NCI-H2107 (cell line): ENCODE measurements around the gene ILKAP.
"Not testable (repeated sequence)": the region's sequence is repeated elsewhere in the genome, so short reads cannot be mapped to it uniquely, and the experiment has no call there.

Experiments used
- DNase-seq: peaks from one replicate; lab custom pipeline; 2025; lab: John Stamatoyannopoulos, UW

ILKAP gene

DNA sequence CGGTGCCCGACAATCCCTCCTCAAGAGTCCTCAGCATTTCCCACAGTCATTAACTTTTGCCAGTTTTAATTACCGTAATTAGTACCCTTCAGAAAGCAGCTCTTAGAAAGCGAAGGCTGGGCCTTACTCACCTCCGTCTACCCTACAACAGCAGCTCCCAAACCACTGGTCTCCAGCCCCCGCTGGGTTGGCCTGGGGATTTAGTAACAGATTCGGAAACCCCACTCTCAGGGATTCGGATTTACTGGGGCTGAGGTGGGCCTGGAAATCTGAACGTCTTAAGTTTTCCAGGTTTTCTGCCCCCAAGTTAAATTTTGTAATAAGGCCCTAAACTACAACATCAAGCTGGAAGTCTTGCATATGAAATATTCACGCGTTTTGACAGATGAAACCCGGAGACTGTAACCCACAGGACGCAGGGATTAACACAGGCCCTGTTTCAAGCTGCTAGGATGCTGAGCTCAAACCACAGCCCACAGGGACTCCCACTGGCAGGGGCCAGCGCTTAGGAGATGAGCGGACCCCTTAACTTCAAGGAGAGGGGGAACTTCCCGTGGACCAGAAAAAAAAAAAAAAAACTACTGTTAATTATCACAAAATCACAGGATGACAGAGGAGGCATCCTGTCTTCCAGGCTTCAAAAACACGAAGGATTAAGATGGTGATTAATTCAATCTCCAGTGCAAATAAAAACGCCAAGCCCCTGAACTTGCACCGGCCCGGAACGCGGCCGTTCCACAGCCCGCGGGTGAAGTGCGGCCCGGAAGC is 985 bp downstream of the ILKAP start:
- no peak for DNase-seq

DNA sequence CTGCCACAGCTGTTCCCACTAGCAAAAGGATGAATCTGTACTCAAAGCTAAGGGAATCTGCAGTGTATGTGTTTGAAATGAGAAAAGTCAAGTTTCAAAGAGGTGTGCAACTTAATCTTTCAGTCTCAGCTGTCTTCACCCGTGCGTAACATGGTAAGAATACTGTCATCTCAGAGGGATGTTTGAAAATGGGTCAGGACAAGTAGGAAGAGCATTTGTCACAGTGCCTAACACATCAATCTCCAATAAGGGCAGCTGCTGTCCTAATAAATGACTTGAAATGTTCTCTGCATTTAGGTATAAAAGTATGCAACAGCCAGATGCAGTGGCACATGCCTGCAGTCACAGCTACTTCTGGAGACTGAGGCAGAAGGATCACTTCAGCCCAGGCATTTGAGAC is 13.1 kb downstream of the ILKAP start:
- DNase-seq: no peak

DNA sequence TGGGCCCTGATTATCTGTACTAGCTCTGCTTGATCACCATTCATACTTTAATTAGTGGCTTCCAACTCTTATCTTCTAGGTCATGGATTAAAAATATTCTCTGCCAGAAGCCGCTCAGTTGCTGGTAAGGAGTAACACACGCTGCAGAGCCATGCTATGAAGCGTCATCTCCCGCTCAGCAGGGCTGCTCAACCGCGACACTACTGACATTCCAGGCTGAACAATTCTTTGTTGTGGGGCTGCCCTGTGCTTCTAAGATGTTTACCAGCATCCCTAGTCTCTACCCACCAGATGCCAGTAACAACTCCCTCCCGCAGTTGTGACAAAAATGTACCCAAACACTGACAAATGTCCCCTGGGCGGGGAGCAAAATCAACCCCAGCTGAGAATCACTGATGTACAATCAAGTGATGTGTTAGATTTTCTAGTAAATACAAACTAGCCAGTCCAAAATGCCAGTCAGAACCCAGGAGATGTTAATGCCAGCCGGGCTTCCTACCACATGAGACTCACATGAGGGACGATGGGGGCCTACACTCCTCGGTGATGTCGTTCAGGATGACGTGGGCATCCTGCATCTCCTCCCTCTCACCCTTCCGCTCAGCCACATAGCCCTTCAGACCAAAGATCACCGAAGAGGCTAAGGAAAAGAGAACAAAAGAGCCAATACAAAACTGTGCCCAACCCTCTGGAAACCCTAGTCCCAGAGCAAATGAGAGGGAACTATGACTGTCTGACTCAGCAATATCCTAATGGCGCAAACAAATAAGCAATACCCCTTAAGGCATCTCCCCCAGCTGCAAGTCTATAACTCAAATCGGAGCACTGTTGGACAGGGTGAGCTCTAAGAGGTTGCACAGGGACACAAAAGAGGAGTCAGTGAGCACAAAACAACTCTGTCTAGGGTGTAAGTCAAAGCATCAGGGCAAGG is 15.6 kb downstream of the ILKAP start:
- no peak for DNase-seq

DNA sequence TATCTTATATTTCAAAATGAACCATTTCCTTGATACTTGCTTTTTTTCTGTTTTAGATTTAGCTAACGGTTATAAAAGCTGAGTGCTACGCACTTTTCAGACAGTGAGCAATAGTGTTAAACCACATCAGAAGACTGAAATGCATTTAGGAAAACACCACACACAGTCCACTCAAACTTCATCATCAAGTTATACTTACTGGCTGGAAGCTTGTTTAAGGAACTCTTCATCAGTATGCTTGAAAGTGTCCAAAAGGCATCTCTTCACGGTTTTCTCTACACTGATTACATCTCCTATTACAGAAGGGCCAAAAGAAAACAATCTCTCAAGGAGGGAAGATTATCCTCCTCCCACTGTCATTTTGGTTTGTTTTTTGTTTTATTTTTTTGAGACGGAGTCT is 19.7 kb downstream of the ILKAP start:
- no peak for DNase-seq

DNA sequence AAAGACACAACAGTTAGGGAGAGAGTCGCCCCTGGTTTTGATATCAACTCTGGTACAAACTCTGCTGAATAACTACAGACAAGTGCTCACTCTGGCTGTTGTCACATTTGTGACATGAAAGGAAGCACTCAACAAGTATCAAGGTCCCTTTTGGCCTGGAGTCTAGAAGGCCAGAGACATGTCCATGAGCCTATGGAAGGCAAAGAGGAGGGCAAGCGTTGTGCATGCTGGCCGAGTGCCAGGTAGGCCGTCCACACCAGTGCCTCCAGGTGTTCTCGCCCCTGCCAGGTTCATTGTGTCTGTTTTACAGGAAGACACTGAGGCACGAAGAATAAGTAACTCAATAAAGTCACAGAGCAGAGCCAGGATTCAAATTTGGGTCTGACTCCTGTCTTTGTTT is 21.1 kb downstream of the ILKAP start:
- DNase-seq: no peak

- DNase-seq: no peak
Observed at GRCh38 chr2:238180554-238180953, 22.9 kb downstream of the ILKAP start.

GRCh38 chr2:238176613-238177012 is 26.9 kb downstream of the ILKAP start:
- no peak for DNase-seq

- DNase-seq: no peak
Observed at GRCh38 chr2:238174701-238175100, 28.8 kb downstream of the ILKAP start.

GRCh38 chr2:238174291-238174690 is 29.2 kb downstream of the ILKAP start:
- no peak for DNase-seq

DNA sequence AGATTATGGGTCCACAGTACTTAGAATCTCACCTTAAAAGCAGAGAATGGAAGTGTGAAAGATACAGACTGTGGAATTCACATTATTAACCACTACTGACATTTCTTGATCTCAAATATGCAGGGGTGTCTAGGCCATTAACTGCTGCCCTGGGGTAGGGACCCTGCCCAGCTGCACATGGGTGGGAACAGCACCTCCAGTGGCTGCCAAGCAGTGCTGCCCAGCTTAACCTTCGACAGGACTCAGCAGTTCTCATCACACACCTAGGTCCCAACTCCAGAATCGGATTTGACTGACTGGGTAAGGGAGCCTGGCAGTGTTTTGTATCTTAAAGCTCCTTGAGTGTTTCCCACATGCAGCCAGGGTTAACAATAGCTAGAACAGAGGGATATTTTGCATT is 29.8 kb downstream of the ILKAP start:
- no peak for DNase-seq

DNA sequence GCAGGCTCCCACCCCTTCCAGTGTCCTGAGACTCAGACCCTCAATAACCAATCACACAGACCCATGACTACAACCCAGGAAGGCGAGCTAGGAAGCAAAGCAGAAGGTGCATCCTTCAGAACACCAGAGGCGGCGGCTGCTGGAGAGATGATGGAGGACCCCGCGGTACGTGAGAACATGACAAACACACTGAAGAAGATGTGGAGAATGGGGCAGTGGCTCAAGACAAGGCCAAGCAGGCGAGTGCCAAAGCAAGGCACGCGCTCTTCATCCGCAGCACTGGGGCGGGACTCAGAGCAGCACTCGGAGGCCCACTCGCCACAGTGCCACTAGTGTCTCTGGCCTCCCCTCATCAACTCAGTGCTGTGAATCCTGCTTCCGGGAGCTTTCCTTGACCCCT is 31.1 kb downstream of the ILKAP start:
- DNase-seq: no peak

DNA sequence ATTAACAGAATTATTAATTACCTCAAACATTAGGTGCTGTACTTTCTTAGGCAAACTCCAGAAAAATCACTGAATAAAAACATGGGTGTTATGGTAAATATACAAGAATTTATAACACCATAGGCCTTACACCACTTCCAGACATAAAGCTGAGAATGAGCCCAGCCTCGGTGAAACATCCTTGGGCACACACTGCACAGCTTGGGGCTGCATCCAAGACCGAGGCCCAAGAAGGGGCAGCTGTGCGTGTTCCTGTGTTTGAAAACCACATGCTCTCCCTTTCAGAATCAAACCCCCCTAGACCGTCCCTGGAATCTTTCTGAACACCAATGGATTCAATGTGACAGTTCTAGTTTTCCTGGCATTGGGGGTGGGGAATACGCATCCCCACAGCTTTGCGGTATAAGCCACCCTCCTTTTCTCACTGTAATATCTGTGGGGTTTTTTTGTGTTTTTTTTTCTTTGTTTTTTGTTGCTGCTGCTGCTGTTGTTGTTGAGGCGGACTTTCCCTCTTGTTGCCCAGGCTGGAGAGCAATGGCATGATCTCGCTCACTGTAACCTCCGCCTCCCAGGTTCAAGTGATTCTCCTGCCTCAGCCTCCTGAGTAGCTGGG is 31.8 kb downstream of the ILKAP start:
- DNase-seq: no peak

- DNase-seq: not testable (repeated sequence)
Observed at GRCh38 chr2:238171072-238171431, 32.4 kb downstream of the ILKAP start.

DNA sequence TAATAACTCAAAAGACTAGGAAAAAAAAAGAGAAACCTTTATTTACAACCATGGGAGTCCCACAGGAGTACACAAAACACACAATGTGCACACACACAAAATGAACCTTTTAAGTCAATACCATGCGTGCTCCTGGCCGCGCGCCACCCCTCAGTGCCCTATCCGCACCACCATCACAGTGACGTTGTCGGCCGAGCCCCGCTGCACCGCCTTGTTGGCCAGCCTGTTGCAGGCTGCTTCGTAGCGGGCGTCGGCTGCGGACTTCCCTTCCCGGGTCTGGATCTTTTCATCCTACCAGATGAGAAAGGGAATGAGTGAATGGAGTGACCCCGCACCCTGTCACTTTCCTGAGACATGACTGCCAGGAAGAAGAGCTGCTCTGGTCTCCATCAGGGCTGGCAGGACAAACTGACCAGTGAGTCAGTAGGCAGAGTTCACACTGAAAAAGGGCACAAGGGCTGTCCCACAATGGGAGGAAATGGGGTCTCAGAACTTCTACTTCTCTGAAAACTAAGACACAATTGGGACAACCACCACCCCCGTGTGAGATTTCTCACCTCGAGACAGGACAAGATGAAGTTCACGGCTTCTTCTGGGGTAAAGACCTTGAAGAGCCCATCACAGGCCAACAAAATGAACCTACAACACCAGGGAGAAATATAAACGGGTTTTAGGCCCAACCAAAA is 33.0 kb downstream of the ILKAP start:
- DNase-seq: no peak

GRCh38 chr2:238169708-238170251 is 33.7 kb downstream of the ILKAP start:
- no peak for DNase-seq

DNA sequence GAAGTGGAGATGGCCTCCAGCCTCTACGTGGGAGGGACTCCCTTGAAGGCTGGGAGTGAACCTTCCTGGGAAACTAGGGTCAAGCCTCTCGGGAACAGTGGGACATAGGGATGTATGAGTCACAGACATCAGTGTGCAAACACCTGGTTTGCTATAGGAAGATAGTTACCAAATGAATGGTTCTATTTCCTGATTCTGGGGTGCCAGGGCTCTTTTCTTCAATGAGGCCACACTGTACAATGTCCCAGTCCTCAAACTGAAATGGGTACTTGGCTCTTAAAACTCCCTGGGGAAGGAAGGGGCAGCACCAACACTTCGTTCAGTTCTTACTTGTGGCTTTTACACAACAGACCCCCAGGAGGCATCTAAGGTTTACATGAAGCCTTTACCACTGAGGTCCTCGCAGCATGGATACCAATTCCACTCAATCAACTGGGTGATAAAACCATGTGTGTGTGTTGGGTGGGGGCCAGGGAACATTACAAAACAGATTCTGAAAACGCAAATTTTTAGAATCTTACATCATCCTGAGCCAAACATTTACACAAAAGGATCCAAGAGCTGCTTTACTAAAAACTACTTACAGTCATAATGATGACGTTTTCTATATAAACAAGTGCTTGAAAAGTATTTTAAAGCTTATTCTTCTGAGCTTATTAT is 34.3 kb downstream of the ILKAP start:
- DNase-seq: no peak

GRCh38 chr2:238168196-238169047 is 35.1 kb downstream of the ILKAP start:
- DNase-seq: no peak

- DNase-seq: no peak
Observed at GRCh38 chr2:238167761-238168160, 35.7 kb downstream of the ILKAP start.

DNA sequence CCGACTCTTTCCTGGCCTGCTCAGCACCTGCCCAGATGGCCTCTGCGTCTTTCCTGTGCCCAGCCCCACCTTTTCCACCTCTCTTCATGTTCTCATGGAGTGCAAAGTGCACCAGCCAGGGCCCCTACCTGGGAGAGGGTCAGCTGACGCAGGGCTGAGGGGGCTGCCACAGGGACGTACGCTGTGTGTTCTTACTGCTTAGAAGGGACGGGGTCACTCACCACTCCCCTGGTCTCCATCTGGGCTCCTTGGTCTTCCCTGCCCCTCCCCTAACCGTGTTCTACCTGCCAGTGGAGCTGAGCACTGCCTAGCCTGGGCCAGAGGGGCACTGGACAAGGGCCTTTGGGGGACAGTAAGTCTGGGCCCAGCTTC is 36.2 kb downstream of the ILKAP start:
- no peak for DNase-seq
